ENCODE data around the gene SLC16A13. TPM values are rescaled to one million over a fixed set of nuclear protein-coding genes. Genes with fewer than 3 reads are reported as not detected.

The SLC16A13 gene
- total RNA-seq, 1 donor from 2014 or later, result 1.4 TPM

DNA sequence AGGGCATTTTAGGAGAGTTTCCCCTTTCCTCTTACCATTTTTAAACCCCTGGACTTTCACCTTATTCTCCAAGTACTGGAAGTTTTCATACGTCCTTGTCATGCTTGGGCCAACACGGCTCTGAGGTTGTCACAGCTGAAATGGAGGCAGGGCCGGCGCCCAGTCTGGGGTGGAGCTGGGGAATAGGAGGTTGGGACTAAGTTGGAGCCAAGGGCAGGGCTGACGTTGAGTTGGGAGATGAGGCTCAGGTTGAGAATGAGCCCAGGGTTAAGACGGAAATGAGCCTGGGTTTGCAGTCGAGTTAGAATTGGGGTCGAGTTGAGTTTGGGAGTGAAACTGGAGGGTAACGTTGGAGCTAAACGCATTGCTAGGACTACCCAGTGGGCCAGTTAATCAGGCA is 42.9 kb downstream of the SLC16A13 start:
- H3K36me3 ChIP-seq, result no peaks in the 10 kb centered on the region
- peaks cover 13% of the 10 kb centered on the region for H3K27me3 ChIP-seq (ENCODE audit: low read depth)
- H3K4me3 ChIP-seq, result peak overlapping the region; percentile 17
- H3K27ac ChIP-seq (replicated peaks), result no peak overlapping the region
- no peak for TF ChIP-seq CTCF (IDR thresholded peaks at IDR 0.05; ENCODE audit: borderline replicate concordance)
- no peaks in the 10 kb centered on the region for H3K9me3 ChIP-seq (replicated peaks)
- intact Hi-C loops (cut with micrococcal nuclease), result no loop called here
- DNase-seq, result no peak
- H3K4me1 ChIP-seq, result no peaks in the 10 kb centered on the region

DNA sequence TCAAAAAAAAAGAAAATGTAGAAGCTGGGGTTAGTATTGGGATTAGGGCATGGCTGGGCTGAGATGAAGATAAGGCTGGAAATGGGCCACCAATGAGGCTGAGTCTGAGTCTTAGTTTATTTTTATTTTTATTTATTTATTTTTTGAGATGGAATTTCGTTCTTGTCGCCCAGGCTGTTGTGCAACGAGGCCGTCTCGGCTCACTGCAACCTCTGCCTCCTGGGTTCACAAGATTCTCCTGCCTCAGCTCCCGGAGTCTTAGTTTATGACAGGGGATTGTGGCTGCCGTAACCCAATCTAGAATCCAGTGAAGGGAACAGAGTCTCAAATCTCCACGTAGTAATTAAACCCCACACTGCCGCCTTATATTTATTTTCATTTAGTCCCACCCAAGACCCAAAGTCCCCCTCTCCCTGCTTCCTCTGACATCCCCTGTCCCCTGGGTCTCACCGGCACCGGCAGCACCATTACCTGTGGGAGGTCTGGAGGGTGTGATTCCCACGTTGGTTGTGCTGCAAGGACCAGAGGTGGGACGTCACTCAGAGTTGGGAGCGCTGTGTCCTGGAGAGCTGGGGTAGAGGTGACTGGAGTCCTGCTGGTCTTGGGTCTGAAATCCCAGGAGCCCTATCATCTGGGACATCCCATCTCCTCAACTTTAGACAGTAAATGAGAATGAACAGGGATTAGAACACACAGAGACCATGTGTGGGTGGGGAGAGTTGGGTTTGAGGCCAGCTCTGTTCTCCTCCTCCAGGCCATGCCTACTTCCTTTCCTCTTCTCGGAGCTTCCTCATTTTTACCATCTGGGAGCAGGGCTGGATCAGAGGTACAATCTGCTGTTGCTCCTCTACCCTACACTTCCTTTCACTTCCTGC is 44.0 kb downstream of the SLC16A13 start, which contains the start of gene CLEC10A:
CLEC10A (minus strand) TSS at position 671 of the 875 bp plus-strand sequence. CDS start 1,439 bp downstream, outside the sequence.
- Histone ChIP-seq H3K27me3 (ENCODE audit: low read depth) (peaks cover 7% of the 10 kb centered on the region), H3K4me1 (no peaks in the 10 kb centered on the region), H3K27ac (replicated peaks) (peak within 1 kb of the TSS; percentile 60), H3K9me3 (replicated peaks) (no peaks in the 10 kb centered on the region), H3K4me3 (peak within 1 kb of the TSS; percentile 33), H3K36me3 (no peaks in the 10 kb centered on the region)
- no peak for DNase-seq
- no peak for TF ChIP-seq CTCF (IDR thresholded peaks at IDR 0.05; ENCODE audit: borderline replicate concordance)
- intact Hi-C loops (cut with micrococcal nuclease), result no loop called here

GRCh38 chr17:7080456-7081041 is 44.7 kb downstream of the SLC16A13 start:
- Histone ChIP-seq H3K27me3 (ENCODE audit: low read depth) (peaks cover 12% of the 10 kb centered on the region), H3K36me3 (no peaks in the 10 kb centered on the region), H3K4me1 (no peaks in the 10 kb centered on the region), H3K27ac (replicated peaks) (peak overlapping the region; percentile 60), H3K9me3 (replicated peaks) (no peaks in the 10 kb centered on the region), H3K4me3 (no peak overlapping the region)
- intact Hi-C loops (cut with micrococcal nuclease), result no loop called here
- no peak for TF ChIP-seq CTCF (IDR thresholded peaks at IDR 0.05; ENCODE audit: borderline replicate concordance)
- DNase-seq, result peak; percentile 58

DNA sequence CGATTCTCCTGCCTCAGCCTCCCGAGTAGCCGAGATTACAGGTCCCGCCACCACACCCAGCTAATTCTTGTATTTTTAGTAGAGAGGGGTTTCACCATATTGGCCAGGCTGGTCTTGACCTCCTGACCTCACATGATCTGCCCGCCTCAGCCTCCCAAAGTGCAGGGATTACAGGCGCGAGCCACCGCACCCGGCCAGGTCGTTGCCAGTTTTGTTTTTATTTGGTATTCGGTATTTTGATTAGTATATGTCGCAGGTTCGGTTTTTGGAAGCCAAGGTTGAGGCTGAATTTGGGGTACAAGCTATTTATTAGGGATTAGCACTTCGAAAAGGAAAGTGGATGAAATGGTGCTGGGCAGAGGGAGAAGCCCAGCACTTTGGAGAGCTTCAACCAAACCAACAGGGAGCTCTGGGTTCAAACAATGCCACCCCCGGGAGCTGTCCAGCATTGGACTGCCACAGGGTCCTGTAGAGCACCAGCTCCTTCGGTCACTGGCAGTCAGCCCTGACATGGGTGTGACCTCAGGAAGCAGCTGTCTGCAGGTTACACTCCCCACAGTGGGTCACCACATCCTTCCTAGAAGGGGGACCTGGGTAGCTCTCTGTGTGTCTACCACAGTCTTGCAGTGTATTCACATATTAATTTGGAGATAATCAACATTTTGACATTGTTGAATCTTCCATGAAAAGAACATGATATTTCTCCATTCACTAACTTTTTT is 45.7 kb downstream of the SLC16A13 start:
- H3K9me3 ChIP-seq (replicated peaks), result no peaks in the 10 kb centered on the region
- H3K4me3 ChIP-seq, result no peak overlapping the region
- no peak for DNase-seq
- intact Hi-C loops (cut with micrococcal nuclease), result no loop called here
- H3K4me1 ChIP-seq, result no peaks in the 10 kb centered on the region
- no peaks in the 10 kb centered on the region for H3K36me3 ChIP-seq
- H3K27me3 ChIP-seq (ENCODE audit: low read depth), result peaks cover 21% of the 10 kb centered on the region
- H3K27ac ChIP-seq (replicated peaks), result no peak overlapping the region
- TF ChIP-seq CTCF (IDR thresholded peaks at IDR 0.05; ENCODE audit: borderline replicate concordance), result no peak

DNA sequence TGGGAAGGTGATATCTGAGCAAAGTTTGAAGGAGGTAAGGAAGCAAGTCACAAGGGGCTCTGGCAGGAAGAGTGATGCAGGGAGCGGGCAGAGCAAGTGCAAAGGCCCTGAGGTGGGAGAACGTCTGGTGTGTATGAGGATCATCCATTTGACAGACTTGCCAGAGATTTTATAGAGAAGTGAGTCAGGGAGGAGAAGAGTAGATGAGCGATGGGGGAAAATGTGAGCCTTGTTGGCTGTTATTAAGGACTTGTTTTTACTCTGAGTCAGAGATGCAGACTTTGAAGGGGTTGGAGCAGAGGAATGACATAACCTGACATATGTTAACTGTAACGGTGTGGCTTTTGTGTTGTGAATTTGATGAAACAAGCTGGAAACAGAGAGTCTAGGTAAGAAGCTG is 47.8 kb downstream of the SLC16A13 start:
- no peak for TF ChIP-seq CTCF (IDR thresholded peaks at IDR 0.05; ENCODE audit: borderline replicate concordance)
- no peak for DNase-seq
- no peaks in the 10 kb centered on the region for H3K4me1 ChIP-seq
- no peak overlapping the region for H3K4me3 ChIP-seq
- intact Hi-C loops (cut with micrococcal nuclease), result no loop called here
- no peak overlapping the region for H3K27ac ChIP-seq (replicated peaks)
- no peaks in the 10 kb centered on the region for H3K9me3 ChIP-seq (replicated peaks)
- H3K27me3 ChIP-seq (ENCODE audit: low read depth), result peaks cover 39% of the 10 kb centered on the region
- H3K36me3 ChIP-seq, result no peaks in the 10 kb centered on the region

All from left ventricle myocardium inferior (tissue), 1 donor.